ENCODE measurements around the gene ENTHD1. TPM values are rescaled to one million over a fixed set of nuclear protein-coding genes. Genes with fewer than 3 reads are reported as not detected.

ENTHD1 gene
- total and polyA plus RNA-seq, 2 of the 8 experiments (the other 6 are each of a cell fraction or from before 2014, with no cell fraction given): not detected

GRCh38 chr22:39745789-39746188 lies 147.8 kb downstream of the ENTHD1 start:
- 81% methylated on average over 2 of the region's 2 CpGs; no CpG with 5 or more reads in 1 of the 2 experiments for WGBS, 2 experiments (ENCODE audit: extremely low coverage in 1 of 2, insufficient coverage in 1 of 2, insufficient read length in 1 of 2, insufficient replicate concordance in 2 of 2, low coverage in 1 of 2, low lambda C conversion rate in 2 of 2, missing lambda C conversion rate in 1 of 2)
- Histone ChIP-seq H3K9me3 (ENCODE audit: insufficient read depth in 2 of 2, low read depth in 1 of 2, low read length in 1 of 2) (0 out of 4 replicates have a peak, but pooled peaks cover 0 to 3% of the 10 kb centered on the region in 2 experiments), H3K9ac (replicated peaks in 1 of 4; ENCODE audit: extremely low read depth in 1 of 4, low read depth in 3 of 4, low read length in 3 of 4) (no peak overlapping the region)

More at GRCh38 chr22:39745789-39746188, 147.8 kb downstream of the ENTHD1 start:
- Histone ChIP-seq H4K5ac (ENCODE audit: insufficient read length, low read depth, low read length) (no peak overlapping the region), H2AK5ac (ENCODE audit: low read depth, low read length) (no peak overlapping the region), H3K23me2 (ENCODE audit: low read depth, low read length) (no peaks in the 10 kb centered on the region), H4K91ac (replicated peaks; ENCODE audit: insufficient read length, low read length) (no peak overlapping the region), H4K8ac (ENCODE audit: extremely low read depth, insufficient read depth, low read length) (no peak overlapping the region), H2BK5ac (ENCODE audit: low read depth, low read length) (no peak overlapping the region), H3K79me2 (ENCODE audit: control insufficient read depth in 1 of 2, insufficient read depth in 2 of 2, low read length in 2 of 2) (no peaks in the 10 kb centered on the region), H2BK15ac (ENCODE audit: low read length) (no peak overlapping the region), H3K4me2 (ENCODE audit: insufficient read depth in 1 of 2, low read depth in 2 of 2, low read length in 2 of 2) (no peak overlapping the region), H3K23ac (ENCODE audit: insufficient read length) (no peak overlapping the region), H3K18ac (ENCODE audit: extremely low read depth, low read length) (no peak overlapping the region), H2AFZ (ENCODE audit: low read length) (no peak overlapping the region), H4K20me1 (replicated peaks in 1 of 2; ENCODE audit: control insufficient read depth in 1 of 2, insufficient read depth in 2 of 2, low read length in 2 of 2) (no peaks in the 10 kb centered on the region), H3K4me1 (replicated peaks in 1 of 4; ENCODE audit: control insufficient read depth in 3 of 4, insufficient read depth in 4 of 4, low read length in 3 of 4) (no peaks in the 10 kb centered on the region), H3K36me3 (ENCODE audit: control insufficient read depth in 2 of 4, insufficient read depth in 4 of 4, low read length in 3 of 4) (no peaks in the 10 kb centered on the region), H3K14ac (ENCODE audit: insufficient read length) (no peak overlapping the region), H3K4ac (replicated peaks; ENCODE audit: insufficient read length, low read depth, low read length) (no peak overlapping the region), H2BK12ac (ENCODE audit: low read depth, low read length) (no peak overlapping the region), H3K27me3 (replicated peaks in 1 of 4; ENCODE audit: control insufficient read depth in 3 of 4, extremely low read depth in 1 of 4, insufficient read depth in 3 of 4, low read length in 3 of 4) (no peaks in the 10 kb centered on the region), H2BK20ac (ENCODE audit: low read length) (no peak overlapping the region), H2BK120ac (replicated peaks; ENCODE audit: low read depth, low read length) (no peak overlapping the region), H3K56ac (replicated peaks; ENCODE audit: insufficient read length, low read depth, low read length) (no peak overlapping the region), H3K27ac (ENCODE audit: low read depth, low read length) (no peak overlapping the region), H3K4me3 (ENCODE audit: extremely low read depth in 1 of 4, insufficient read depth in 2 of 4, low read depth in 3 of 4, low read length in 4 of 4) (no peak overlapping the region), H3K79me1 (ENCODE audit: low read depth, low read length) (no peaks in the 10 kb centered on the region)
- ChIA-PET CTCF (ENCODE audit: partially characterized antibody) (interaction anchor here (0.7 to 1.1 kb wide), 4 partner anchors 11 to 124 kb away, joined by 3 to 4 read pairs (median 3); no protein-coding TSS in a partner anchor), POLR2A (ENCODE audit: partially characterized antibody) (no interaction called here)
- FAIRE-seq: no peak
- no peak for DNase-seq (ENCODE audit: low read depth in 1 of 2, low spot score in 2 of 2)
- TF ChIP-seq POLR2A (IDR thresholded peaks at IDR 0.05; ENCODE audit: control extremely low read depth in 1 of 2, low read depth in 2 of 2, low read length in 2 of 2) (no peak), TCF12 (IDR thresholded peaks at IDR 0.05; ENCODE audit: low read depth, low read length) (no peak)

All from H1 (cell line).